Panc1 (cell line): ENCODE results near the gene OR1A1. TPM values are rescaled to one million over a fixed set of nuclear protein-coding genes. Genes with fewer than 3 reads are reported as not detected.

ENCODE experiments used
- ATAC-seq: fragments of 200-7000 bp; cut with Tn5 transposase; 2 replicates; pipeline ENCODE4 v1.9.1; 2020; ENCODE audit warnings: mild to moderate bottlenecking, moderate library complexity
- BruUV-seq: library from RNA; stranded (reverse); fragments of 400-500 nt; replicated peaks from 2 replicates; lab custom pipeline; 2021; lab: Mats Ljungman, UMichigan
- CTCF ChIA-PET: fragments of 300-600 bp; sonication (Branson Sonifier 250); formaldehyde crosslinking; loops from one replicate; lab custom pipeline; 2022; ENCODE audit warnings: antibody characterized with exemption; lab: Charles Lee
- POLR2A ChIA-PET: fragments of 300-600 bp; sonication (Branson Sonifier 250); formaldehyde crosslinking; loops from one replicate; lab custom pipeline; 2022; ENCODE audit warnings: antibody characterized with exemption; lab: Charles Lee
- DNase-seq: peaks from one replicate; pipeline ENCODE4 v3.0.0-alpha.2; 2010; ENCODE audit warnings: low read depth, low spot score
- H3K27ac ChIP-seq: 2 replicates; pipeline ENCODE4 v1.5.1; 2011; ENCODE audit warnings: mild to moderate bottlenecking, low read length, inconsistent platforms
- H3K27me3 ChIP-seq: fragments of 200-500 bp; sonication (Bioruptor generic); 2 replicates; pipeline ENCODE4 v1.6.0; 2014; ENCODE audit warnings: low read length, inconsistent platforms; ENCODE audit not compliant: control insufficient read depth, insufficient read depth
- H3K36me3 ChIP-seq: fragments of 200-500 bp; sonication (Bioruptor generic); 2 replicates; pipeline ENCODE4 v1.5.1; 2014; ENCODE audit warnings: inconsistent platforms, mild to moderate bottlenecking, low read length, moderate library complexity; ENCODE audit not compliant: control insufficient read depth, insufficient read depth
- H3K4me1 ChIP-seq: 2 replicates; pipeline ENCODE4 v1.5.1; 2011; ENCODE audit warnings: inconsistent platforms, mild to moderate bottlenecking, low read length, moderate library complexity; ENCODE audit not compliant: control insufficient read depth, insufficient read depth
- H3K4me3 ChIP-seq, 2 experiments: 2 replicates each; pipeline ENCODE4 v1.5.1; 2011 to 2012; ENCODE audit warnings: low read depth in 2 of 2, low read length in 2 of 2, mild to moderate bottlenecking in 2 of 2, inconsistent platforms in 1 of 2, moderate library complexity in 1 of 2
- H3K9me3 ChIP-seq: fragments of 200-500 bp; sonication (Bioruptor generic); 2 replicates; pipeline ENCODE4 v1.5.1; 2014; ENCODE audit warnings: low read depth, mild to moderate bottlenecking, inconsistent platforms, low read length, moderate library complexity; ENCODE audit not compliant: control insufficient read depth, insufficient read depth
- POLR2AphosphoS5 ChIP-seq: IDR thresholded peaks from 2 replicates; pipeline ENCODE4 v1.6.1; 2012; ENCODE audit warnings: mild to moderate bottlenecking, low read depth, low read length, moderate library complexity
- REST ChIP-seq, 2 experiments: IDR thresholded peaks; 2 replicates each; pipeline ENCODE4 v1.6.1; 2011 to 2012; ENCODE audit warnings: low read depth in 2 of 2, control low read depth in 1 of 2, low read length in 1 of 2, mild to moderate bottlenecking in 1 of 2, moderate library complexity in 1 of 2; ENCODE audit not compliant: insufficient read depth in 1 of 2
- SIN3A ChIP-seq: IDR thresholded peaks from 2 replicates; pipeline ENCODE4 v1.6.1; 2012; ENCODE audit warnings: low read depth, mild to moderate bottlenecking, low read length, moderate library complexity, borderline replicate concordance; ENCODE audit not compliant: insufficient read depth
- TCF7L2 ChIP-seq: IDR thresholded peaks from 2 replicates; pipeline ENCODE4 v1.6.1; 2011; ENCODE audit warnings: mild to moderate bottlenecking, low read depth, low read length, inconsistent platforms
- in situ Hi-C: cut with HindIII; loops from 2 replicates; pipeline ENCODE4 v1.10.0; 2016; ENCODE audit warnings: low sequenced_read_pairs, low pct_unique_long_range_greater_than_20kb
- intact Hi-C: fragments of 100-400 bp; cut with micrococcal nuclease; formaldehyde crosslinking; loops from one replicate; pipeline ENCODE4 v1.10.0; 2022; ENCODE audit not compliant: unreplicated experiment
- total RNA-seq: library from RNA; stranded (reverse); gene quantifications from one replicate; pipeline ENCODE4 v1.2.1, GENCODE V29; 2021; ENCODE audit not compliant: unreplicated experiment
- TF ChIP-seq, protein P1 (sequence below): fragments of 450-650 bp; IDR thresholded peaks from 2 replicates; pipeline ENCODE4 v1.5.1; 2017; ENCODE audit warnings: mild to moderate bottlenecking

Gene OR1A1
- total RNA-seq, 1 experiment from 2014 or later = not detected

- CTCF ChIA-PET = interaction anchor here (0.7 kb wide), 1 partner anchor 540 kb away, joined by 6 read pairs; no protein-coding TSS in a partner anchor
- intact Hi-C loops (no loop called here), in situ Hi-C loops (no loop called here)
- Histone ChIP-seq H3K27ac (no peak overlapping the region), H3K9me3 (no peaks in the 10 kb centered on the region), H3K27me3 (peaks cover 2% of the 10 kb centered on the region; the same call in 1 of the 2 replicates), H3K4me1 (no peaks in the 10 kb centered on the region), H3K36me3 (no peaks in the 10 kb centered on the region), H3K4me3 (no peak overlapping the region)
- ATAC-seq (no peak), DNase-seq (no peak)
- POLR2A ChIA-PET = no interaction called here
- no TSS peak for BruUV-seq
- TF ChIP-seq POLR2AphosphoS5 (no peak), REST (IDR thresholded peaks at IDR 0.05; ENCODE audit: insufficient read depth in 1 of 2, low read depth in 2 of 2, low read length in 1 of 2) (no peak), TCF7L2 (no peak), SIN3A (no peak)
- TF ChIP-seq, protein P1, sequence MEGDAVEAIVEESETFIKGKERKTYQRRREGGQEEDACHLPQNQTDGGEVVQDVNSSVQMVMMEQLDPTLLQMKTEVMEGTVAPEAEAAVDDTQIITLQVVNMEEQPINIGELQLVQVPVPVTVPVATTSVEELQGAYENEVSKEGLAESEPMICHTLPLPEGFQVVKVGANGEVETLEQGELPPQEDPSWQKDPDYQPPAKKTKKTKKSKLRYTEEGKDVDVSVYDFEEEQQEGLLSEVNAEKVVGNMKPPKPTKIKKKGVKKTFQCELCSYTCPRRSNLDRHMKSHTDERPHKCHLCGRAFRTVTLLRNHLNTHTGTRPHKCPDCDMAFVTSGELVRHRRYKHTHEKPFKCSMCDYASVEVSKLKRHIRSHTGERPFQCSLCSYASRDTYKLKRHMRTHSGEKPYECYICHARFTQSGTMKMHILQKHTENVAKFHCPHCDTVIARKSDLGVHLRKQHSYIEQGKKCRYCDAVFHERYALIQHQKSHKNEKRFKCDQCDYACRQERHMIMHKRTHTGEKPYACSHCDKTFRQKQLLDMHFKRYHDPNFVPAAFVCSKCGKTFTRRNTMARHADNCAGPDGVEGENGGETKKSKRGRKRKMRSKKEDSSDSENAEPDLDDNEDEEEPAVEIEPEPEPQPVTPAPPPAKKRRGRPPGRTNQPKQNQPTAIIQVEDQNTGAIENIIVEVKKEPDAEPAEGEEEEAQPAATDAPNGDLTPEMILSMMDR = no peak
Measured at GRCh38 chr17:3256575-3256974, 49.1 kb downstream of the OR1A1 start.

DNA sequence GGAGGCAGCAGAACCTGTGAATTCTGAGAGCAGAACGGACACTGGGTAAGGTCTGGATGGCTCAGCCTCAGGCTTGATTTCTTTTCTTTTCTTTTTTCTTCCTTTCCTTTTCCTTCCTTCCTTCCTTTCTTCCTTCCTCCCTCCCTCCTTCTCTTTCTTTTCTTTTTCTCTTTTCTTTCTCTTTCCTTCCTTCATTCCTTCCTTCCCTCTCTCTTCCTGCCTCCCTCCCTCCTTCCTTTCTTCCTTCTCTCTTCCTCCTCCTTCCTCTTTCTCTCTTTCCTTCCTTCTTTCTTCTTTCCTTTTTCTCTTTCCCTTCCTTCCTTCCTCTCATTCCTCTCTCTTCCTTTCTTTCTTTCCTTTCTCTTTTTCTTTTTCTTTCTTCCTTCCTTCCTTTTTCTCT is 52.7 kb downstream of the OR1A1 start:
- in situ Hi-C loops = no loop called here
- DNase-seq = no peak
- H3K9me3 ChIP-seq = no peaks in the 10 kb centered on the region
- intact Hi-C loops = no loop called here
- CTCF ChIA-PET = no interaction called here
- no peak for ATAC-seq
- POLR2A ChIA-PET = no interaction called here
- no peaks in the 10 kb centered on the region for H3K4me1 ChIP-seq
- no peaks in the 10 kb centered on the region for H3K36me3 ChIP-seq
- peaks cover 2% of the 10 kb centered on the region for H3K27me3 ChIP-seq
- no TSS peak for BruUV-seq
- TF ChIP-seq TCF7L2 (no peak), REST (IDR thresholded peaks at IDR 0.05; ENCODE audit: insufficient read depth in 1 of 2, low read depth in 2 of 2, low read length in 1 of 2) (no peak), SIN3A (no peak), POLR2AphosphoS5 (no peak)
- TF ChIP-seq, protein P1 = no peak
- no peak overlapping the region for H3K27ac ChIP-seq
- no peak overlapping the region for H3K4me3 ChIP-seq
